ENCODE measurements around the gene TBCA. TPM values are rescaled to one million over a fixed set of nuclear protein-coding genes. Genes with fewer than 3 reads are reported as not detected.

Gene TBCA
- total and polyA plus RNA-seq, 8 donors: 40.6 to 138 (median 57.9) TPM

DNA sequence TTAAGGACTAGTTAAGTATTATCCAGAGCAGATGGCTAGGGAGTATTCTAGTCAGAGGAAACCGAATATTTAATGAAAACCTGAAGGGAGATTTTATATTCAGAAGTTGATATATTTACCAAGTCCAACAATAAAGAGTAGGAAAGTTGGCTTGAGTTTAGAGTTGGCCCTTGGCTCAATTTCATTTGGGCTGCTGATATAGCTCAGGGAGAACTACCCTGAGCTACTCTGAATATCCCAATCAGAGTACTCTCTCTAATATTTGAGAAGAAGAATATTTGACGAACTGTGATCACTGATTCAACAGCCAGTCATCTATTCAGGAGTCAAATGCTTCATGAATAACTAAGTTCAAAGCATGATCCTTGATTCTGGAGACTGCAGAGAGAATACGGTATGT is 34.5 kb downstream of the TBCA start:
- H3K4me1 ChIP-seq: no peaks in the 10 kb centered on the region
- intact Hi-C loops (cut with DNase I): no loop called here
- DNase-seq (no peak), FAIRE-seq (no peak), ATAC-seq (no peak)
- H3K27me3 ChIP-seq: no peaks in the 10 kb centered on the region
- WGBS, 2 donors: 71 to 78% methylated on average over 3 of the region's 3 CpGs
- no peak overlapping the region for H3K27ac ChIP-seq
- no peaks in the 10 kb centered on the region for H3K9me3 ChIP-seq
- TF ChIP-seq, protein P1, sequence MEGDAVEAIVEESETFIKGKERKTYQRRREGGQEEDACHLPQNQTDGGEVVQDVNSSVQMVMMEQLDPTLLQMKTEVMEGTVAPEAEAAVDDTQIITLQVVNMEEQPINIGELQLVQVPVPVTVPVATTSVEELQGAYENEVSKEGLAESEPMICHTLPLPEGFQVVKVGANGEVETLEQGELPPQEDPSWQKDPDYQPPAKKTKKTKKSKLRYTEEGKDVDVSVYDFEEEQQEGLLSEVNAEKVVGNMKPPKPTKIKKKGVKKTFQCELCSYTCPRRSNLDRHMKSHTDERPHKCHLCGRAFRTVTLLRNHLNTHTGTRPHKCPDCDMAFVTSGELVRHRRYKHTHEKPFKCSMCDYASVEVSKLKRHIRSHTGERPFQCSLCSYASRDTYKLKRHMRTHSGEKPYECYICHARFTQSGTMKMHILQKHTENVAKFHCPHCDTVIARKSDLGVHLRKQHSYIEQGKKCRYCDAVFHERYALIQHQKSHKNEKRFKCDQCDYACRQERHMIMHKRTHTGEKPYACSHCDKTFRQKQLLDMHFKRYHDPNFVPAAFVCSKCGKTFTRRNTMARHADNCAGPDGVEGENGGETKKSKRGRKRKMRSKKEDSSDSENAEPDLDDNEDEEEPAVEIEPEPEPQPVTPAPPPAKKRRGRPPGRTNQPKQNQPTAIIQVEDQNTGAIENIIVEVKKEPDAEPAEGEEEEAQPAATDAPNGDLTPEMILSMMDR (IDR thresholded peaks at IDR 0.05): no peak
- H3K4me3 ChIP-seq: no peak overlapping the region
- H3K36me3 ChIP-seq: no peaks in the 10 kb centered on the region

- no peak for DNase-seq
- Histone ChIP-seq H3K4me1 (no peaks in the 10 kb centered on the region), H3K27me3 (no peaks in the 10 kb centered on the region), H3K4me3 (no peak overlapping the region), H3K9me3 (no peaks in the 10 kb centered on the region), H3K27ac (no peak overlapping the region), H3K36me3 (no peaks in the 10 kb centered on the region)
- intact Hi-C loops (cut with DNase I): no loop called here
- TF ChIP-seq, protein P1 (IDR thresholded peaks at IDR 0.05): no peak
- WGBS, 2 donors: 91 to 93% methylated on average over 2 of the region's 2 CpGs
- FAIRE-seq: no peak
- ATAC-seq: no peak
These were observed 41.3 kb downstream of the TBCA start for GRCh38 chr5:77734885-77735284.

DNA sequence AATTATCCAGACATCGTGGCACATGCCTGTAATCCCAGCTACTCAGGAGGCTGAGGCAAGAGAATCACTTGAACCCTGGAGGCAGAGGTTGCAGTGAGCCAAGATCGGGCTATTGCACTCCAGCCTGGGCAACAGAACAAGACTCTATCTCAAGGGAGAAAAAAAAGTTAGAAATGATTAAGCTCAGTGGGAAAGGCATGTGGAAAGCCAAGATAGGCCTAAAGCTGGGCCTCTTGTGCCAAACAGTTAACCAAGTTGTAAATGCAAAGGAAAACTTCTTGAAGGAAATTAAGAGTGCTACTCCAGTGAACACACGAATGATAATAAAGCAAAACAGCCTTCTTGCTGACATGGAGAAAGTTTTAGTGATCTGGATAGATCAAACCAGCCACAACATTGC is 43.0 kb downstream of the TBCA start:
- no peak overlapping the region for H3K27ac ChIP-seq
- no peak overlapping the region for H3K4me3 ChIP-seq
- 67 to 77% methylated on average over 3 of the region's 3 CpGs for WGBS, 2 donors
- no peaks in the 10 kb centered on the region for H3K27me3 ChIP-seq
- no peak for FAIRE-seq
- H3K4me1 ChIP-seq: no peaks in the 10 kb centered on the region
- intact Hi-C loops (cut with DNase I): no loop called here
- TF ChIP-seq, protein P1 (IDR thresholded peaks at IDR 0.05): no peak
- ATAC-seq: no peak
- DNase-seq: no peak
- H3K9me3 ChIP-seq: no peaks in the 10 kb centered on the region
- no peaks in the 10 kb centered on the region for H3K36me3 ChIP-seq

- H3K27ac ChIP-seq: no peak overlapping the region
- no peak for DNase-seq
- H3K9me3 ChIP-seq: no peaks in the 10 kb centered on the region
- no peaks in the 10 kb centered on the region for H3K27me3 ChIP-seq
- no peak for FAIRE-seq
- 86 to 88% methylated on average over 3 of the region's 3 CpGs for WGBS, 2 donors
- TF ChIP-seq, protein P1 (IDR thresholded peaks at IDR 0.05): no peak
- no peak overlapping the region for H3K4me3 ChIP-seq
- intact Hi-C loops (cut with DNase I): no loop called here
- H3K4me1 ChIP-seq: no peaks in the 10 kb centered on the region
- no peak for ATAC-seq
- no peaks in the 10 kb centered on the region for H3K36me3 ChIP-seq
These were observed 48.9 kb downstream of the TBCA start for GRCh38 chr5:77727190-77727589.

GRCh38 chr5:77725616-77726015 is 50.5 kb downstream of the TBCA start:
- ATAC-seq: no peak
- Histone ChIP-seq H3K27me3 (no peaks in the 10 kb centered on the region), H3K4me1 (no peaks in the 10 kb centered on the region), H3K27ac (no peak overlapping the region), H3K4me3 (no peak overlapping the region), H3K9me3 (no peaks in the 10 kb centered on the region), H3K36me3 (no peaks in the 10 kb centered on the region)
- TF ChIP-seq, protein P1 (IDR thresholded peaks at IDR 0.05): no peak
- intact Hi-C loops (cut with DNase I): no loop called here
- no peak for DNase-seq
- FAIRE-seq: no peak
- 66 to 70% methylated on average over 7 of the region's 7 CpGs for WGBS, 2 donors
